PFSK-1 (cell line): ENCODE results near the gene GLIS1.

Experiments
- FOXP2 ChIP-seq: optimal IDR thresholded peaks from 2 replicates; pipeline ENCODE3; 2011; ENCODE audit warnings: borderline replicate concordance, control low read depth, inconsistent platforms; ENCODE audit not compliant: insufficient read depth; ENCODE audit errors: extremely low read length, extremely low read depth
- POLR2AphosphoS5 ChIP-seq: IDR thresholded peaks from 2 replicates; pipeline ENCODE4 v1.6.1; 2012; ENCODE audit warnings: low read depth, mild to moderate bottlenecking, control low read depth, low read length, moderate library complexity
- REST ChIP-seq, 2 experiments: IDR thresholded peaks; 2 replicates each; pipeline versions ENCODE4 v1.6.1 to v1.8.0; 2011 to 2012; ENCODE audit warnings: low read depth in 2 of 2, low read length in 2 of 2, control low read depth in 1 of 2, inconsistent platforms in 1 of 2, mild to moderate bottlenecking in 1 of 2, moderate library complexity in 1 of 2; ENCODE audit not compliant: insufficient read depth in 1 of 2
- SIN3A ChIP-seq: IDR thresholded peaks from 2 replicates; pipeline ENCODE4 v1.6.1; 2012; ENCODE audit warnings: mild to moderate bottlenecking, low read length, moderate library complexity, borderline replicate concordance; ENCODE audit not compliant: insufficient read depth
- TAF1 ChIP-seq: IDR thresholded peaks from 2 replicates; pipeline ENCODE4 v1.6.1; 2012; ENCODE audit warnings: low read length, control low read depth, borderline replicate concordance; ENCODE audit not compliant: insufficient read depth

The GLIS1 gene

GRCh38 chr1:53608676-53609075, 130.3 kb downstream of the GLIS1 start:
- no peak for TF ChIP-seq POLR2AphosphoS5
- no peak for TF ChIP-seq TAF1
- no peak for TF ChIP-seq FOXP2
- TF ChIP-seq REST (IDR thresholded peaks at IDR 0.05; ENCODE audit: insufficient read depth in 1 of 2, low read depth in 2 of 2, low read length in 2 of 2), result no peak
- TF ChIP-seq SIN3A, result no peak

GRCh38 chr1:53608071-53608470, 130.9 kb downstream of the GLIS1 start:
- TF ChIP-seq SIN3A (no peak), POLR2AphosphoS5 (no peak), TAF1 (no peak), FOXP2 (no peak), REST (IDR thresholded peaks at IDR 0.05; ENCODE audit: insufficient read depth in 1 of 2, low read depth in 2 of 2, low read length in 2 of 2) (no peak)

GRCh38 chr1:53606651-53607051, 132.3 kb downstream of the GLIS1 start:
- no peak for TF ChIP-seq TAF1
- no peak for TF ChIP-seq SIN3A
- no peak for TF ChIP-seq POLR2AphosphoS5
- no peak for TF ChIP-seq FOXP2
- TF ChIP-seq REST (IDR thresholded peaks at IDR 0.05; ENCODE audit: insufficient read depth in 1 of 2, low read depth in 2 of 2, low read length in 2 of 2), result no peak

GRCh38 chr1:53606197-53606596, 132.8 kb downstream of the GLIS1 start:
- TF ChIP-seq REST (IDR thresholded peaks at IDR 0.05; ENCODE audit: insufficient read depth in 1 of 2, low read depth in 2 of 2, low read length in 2 of 2), result no peak
- no peak for TF ChIP-seq TAF1
- no peak for TF ChIP-seq FOXP2
- no peak for TF ChIP-seq SIN3A

- TF ChIP-seq POLR2AphosphoS5, result no peak
- no peak for TF ChIP-seq TAF1
- TF ChIP-seq FOXP2, result no peak
- no peak for TF ChIP-seq REST (IDR thresholded peaks at IDR 0.05; ENCODE audit: insufficient read depth in 1 of 2, low read depth in 2 of 2, low read length in 2 of 2)
- no peak for TF ChIP-seq SIN3A
Measured at GRCh38 chr1:53605181-53605580, 133.8 kb downstream of the GLIS1 start.
